Measurements from ENCODE around the gene SIDT2. TPM values are rescaled to one million over a fixed set of nuclear protein-coding genes. Genes with fewer than 3 reads are reported as not detected.

Gene SIDT2
- polyA plus RNA-seq, 1 experiment: 32.5 TPM

- TF ChIP-seq CTCF (IDR thresholded peaks at IDR 0.05; ENCODE audit: low read depth, low read length): no peak
- Histone ChIP-seq H3K27ac (ENCODE audit: low read depth, low read length) (no peak overlapping the region), H3K4me3 (ENCODE audit: low read depth, low read length) (no peak overlapping the region), H3K9me3 (ENCODE audit: control insufficient read depth, insufficient read depth, low read length) (no peaks in the 10 kb centered on the region; the same call in 1 of the 2 replicates), H3K27me3 (ENCODE audit: control insufficient read depth, insufficient read depth, low read length) (no peaks in the 10 kb centered on the region)
- ChIA-PET POLR2A (interaction anchor here (0.6 kb wide), 1 partner anchor 15 kb away, joined by 10 read pairs; no protein-coding TSS in a partner anchor), CTCF (interaction anchor here (2.9 kb wide), 1 partner anchor 31 kb away, joined by 11 read pairs; no protein-coding TSS in a partner anchor)
- DNase-seq (ENCODE audit: low read depth, low spot score): no peak
Observed at GRCh38 chr11:117195258-117195657, 16.7 kb downstream of the SIDT2 start.

GRCh38 chr11:117195761-117196160 lies 17.2 kb downstream of the SIDT2 start:
- no peak overlapping the region for H3K4me3 ChIP-seq (ENCODE audit: low read depth, low read length)
- TF ChIP-seq CTCF (IDR thresholded peaks at IDR 0.05; ENCODE audit: low read depth, low read length): no peak
- CTCF ChIA-PET: interaction anchor here (0.6 to 2.9 kb wide), 2 partner anchors 31 to 752 kb away, joined by 3 to 11 read pairs; no protein-coding TSS in a partner anchor
- POLR2A ChIA-PET: interaction anchor here (0.6 kb wide), 1 partner anchor 15 kb away, joined by 10 read pairs; no protein-coding TSS in a partner anchor
- no peak for DNase-seq (ENCODE audit: low read depth, low spot score)
- no peaks in the 10 kb centered on the region for H3K27me3 ChIP-seq (ENCODE audit: control insufficient read depth, insufficient read depth, low read length)
- H3K27ac ChIP-seq (ENCODE audit: low read depth, low read length): no peak overlapping the region
- H3K9me3 ChIP-seq (ENCODE audit: control insufficient read depth, insufficient read depth, low read length): no peaks in the 10 kb centered on the region; the same call in 1 of the 2 replicates

- H3K27me3 ChIP-seq (ENCODE audit: control insufficient read depth, insufficient read depth, low read length): no peaks in the 10 kb centered on the region
- no peak overlapping the region for H3K4me3 ChIP-seq (ENCODE audit: low read depth, low read length)
- H3K9me3 ChIP-seq (ENCODE audit: control insufficient read depth, insufficient read depth, low read length): no peaks in the 10 kb centered on the region; the same call in 1 of the 2 replicates
- TF ChIP-seq CTCF (IDR thresholded peaks at IDR 0.05; ENCODE audit: low read depth, low read length): no peak
- ChIA-PET POLR2A (interaction anchor here (0.6 to 1.2 kb wide), 2 partner anchors 15 to 50 kb away, joined by 3 read pairs; no protein-coding TSS in a partner anchor), CTCF (interaction anchor here (0.7 to 2.9 kb wide), 5 partner anchors 17 to 35 kb away, joined by 3 to 11 read pairs (median 5); partner anchors contain the start of gene SIDT2)
- no peak for DNase-seq (ENCODE audit: low read depth, low spot score)
- H3K27ac ChIP-seq (ENCODE audit: low read depth, low read length): peak overlapping the region; percentile 11
Observed at GRCh38 chr11:117197006-117197405, 18.5 kb downstream of the SIDT2 start.

- Histone ChIP-seq H3K9me3 (ENCODE audit: control insufficient read depth, insufficient read depth, low read length) (no peaks in the 10 kb centered on the region; the same call in 1 of the 2 replicates), H3K27me3 (ENCODE audit: control insufficient read depth, insufficient read depth, low read length) (no peaks in the 10 kb centered on the region), H3K4me3 (ENCODE audit: low read depth, low read length) (peak overlapping the region; percentile 88), H3K27ac (ENCODE audit: low read depth, low read length) (peak overlapping the region; percentile 96)
- ChIA-PET POLR2A (interaction anchor here (0.6 to 2.4 kb wide), 5 partner anchors 9 to 24 kb away, joined by 3 to 15 read pairs (median 3); no protein-coding TSS in a partner anchor), CTCF (interaction anchor here (0.6 to 2.9 kb wide), 10 partner anchors 13 to 34 kb away, joined by 3 to 11 read pairs (median 4); partner anchors contain the start of gene SIDT2)
- DNase-seq (ENCODE audit: low read depth, low spot score): no peak
- peak; percentile 70 for TF ChIP-seq CTCF (IDR thresholded peaks at IDR 0.05; ENCODE audit: low read depth, low read length)
Observed at GRCh38 chr11:117197516-117198456, 19.2 kb downstream of the SIDT2 start.

All from AG04450 (cell line).